Fibroblast of skin of right biceps (primary cell): Measurements from ENCODE around the gene WDR54.
"Not testable (repeated sequence)": the region's sequence is repeated elsewhere in the genome, so short reads cannot be mapped to it uniquely, and the experiment has no call there.

Experiments
- DNase-seq: peaks from one replicate; pipeline ENCODE4 v3.0.0-alpha.2; 2013

WDR54 gene

GRCh38 chr2:74458132-74458937 is 36.8 kb downstream of the WDR54 start, which contains the start of gene WBP1:
Gene WBP1 (plus strand): TSS chr2:74458438. CDS start chr2:74458603, 165 bp downstream.
- DNase-seq: peak; percentile 100

DNA sequence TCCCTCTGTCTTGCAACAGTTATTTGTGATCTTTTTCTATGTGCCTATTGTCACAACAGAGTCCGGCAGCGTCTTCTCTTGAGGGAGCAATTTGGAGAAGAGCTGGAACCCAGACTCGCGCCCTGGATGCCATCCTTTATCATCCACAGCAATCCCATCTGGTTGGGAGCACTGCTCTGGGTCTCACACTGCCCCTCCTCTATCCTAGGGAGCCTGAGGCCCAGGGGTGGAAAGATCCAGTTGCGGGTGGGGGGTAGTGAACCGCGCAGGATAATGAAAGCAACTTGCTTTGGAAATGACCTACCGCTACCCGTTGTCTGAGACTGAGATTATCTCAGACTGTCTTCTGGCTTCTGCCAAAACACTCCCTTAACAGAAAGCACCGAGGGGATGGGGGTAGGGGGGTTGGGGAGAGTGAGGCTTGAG is 37.4 kb downstream of the WDR54 start:
- DNase-seq: no peak

DNA sequence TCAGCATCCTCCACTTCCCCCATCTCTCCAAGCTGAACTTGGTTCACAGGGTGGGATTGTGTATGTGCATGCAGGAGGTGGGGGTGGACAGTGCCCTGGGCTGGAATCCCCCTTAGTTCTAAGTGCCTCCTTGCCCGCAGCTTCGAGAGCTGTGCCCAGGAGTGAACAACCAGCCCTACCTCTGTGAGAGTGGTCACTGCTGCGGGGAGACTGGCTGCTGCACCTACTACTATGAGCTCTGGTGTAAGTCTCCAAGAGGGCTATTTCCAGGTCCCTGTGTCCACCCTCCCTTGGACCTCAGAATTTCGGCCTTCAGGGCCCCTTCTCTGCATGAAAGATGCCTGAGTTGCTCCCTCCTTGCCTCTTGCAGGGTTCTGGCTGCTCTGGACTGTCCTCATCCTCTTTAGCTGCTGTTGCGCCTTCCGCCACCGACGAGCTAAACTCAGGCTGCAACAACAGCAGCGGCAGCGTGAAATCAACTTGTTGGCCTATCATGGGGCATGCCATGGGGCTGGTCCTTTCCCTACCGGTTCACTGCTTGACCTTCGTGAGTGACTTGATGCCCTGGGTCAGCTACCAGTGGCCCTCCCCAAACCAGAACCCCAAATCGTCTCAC is 38.1 kb downstream of the WDR54 start:
- DNase-seq: not testable (repeated sequence)

- not testable (repeated sequence) for DNase-seq
These were observed 38.7 kb downstream of the WDR54 start for GRCh38 chr2:74460187-74460586.

DNA sequence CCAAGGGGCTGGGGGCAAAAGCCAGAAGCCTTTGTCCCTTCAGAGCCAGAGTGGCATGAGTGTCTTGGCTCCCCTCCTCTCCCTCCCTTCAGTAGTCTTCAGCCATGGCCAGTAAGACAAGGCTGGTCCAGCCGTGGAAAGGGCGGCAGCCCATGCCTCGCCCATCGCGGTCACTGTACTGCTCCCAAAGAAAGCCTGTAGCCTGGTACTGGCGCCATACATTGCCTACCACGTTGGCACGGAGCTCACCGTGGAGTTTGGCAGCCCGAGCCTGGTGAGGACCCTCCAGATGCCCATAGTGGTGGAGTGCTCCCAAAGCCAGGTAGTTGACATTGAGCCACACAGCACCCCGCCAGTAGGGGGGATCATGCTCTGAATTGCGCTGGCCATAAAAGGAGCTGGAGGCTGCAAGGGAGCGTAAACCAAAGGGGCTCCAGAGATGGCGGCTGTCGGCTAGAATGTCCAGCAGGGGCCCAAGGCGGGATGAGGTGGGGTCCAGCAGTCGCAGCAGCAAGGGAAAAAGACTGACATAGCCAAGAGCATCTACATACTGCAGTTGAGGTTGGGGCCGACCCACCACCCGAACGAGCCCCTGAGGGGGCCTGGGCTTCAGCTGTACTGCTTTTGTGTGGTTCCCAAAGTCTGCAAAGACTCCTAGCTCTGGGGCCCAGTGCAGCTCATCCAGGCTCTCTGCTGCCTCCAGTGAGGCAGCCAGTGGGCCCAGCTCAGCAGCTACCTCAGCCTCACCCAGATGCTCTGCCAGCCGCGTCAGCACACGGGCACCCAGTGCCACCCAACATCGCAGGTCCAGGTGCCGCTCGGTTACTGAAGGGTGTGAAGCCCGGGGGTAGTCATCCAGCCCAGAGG is 39.9 kb downstream of the WDR54 start:
- no peak for DNase-seq

GRCh38 chr2:74462054-74462785 is 40.7 kb downstream of the WDR54 start:
- DNase-seq: no peak

GRCh38 chr2:74462786-74463105 is 41.2 kb downstream of the WDR54 start:
- DNase-seq: no peak

DNA sequence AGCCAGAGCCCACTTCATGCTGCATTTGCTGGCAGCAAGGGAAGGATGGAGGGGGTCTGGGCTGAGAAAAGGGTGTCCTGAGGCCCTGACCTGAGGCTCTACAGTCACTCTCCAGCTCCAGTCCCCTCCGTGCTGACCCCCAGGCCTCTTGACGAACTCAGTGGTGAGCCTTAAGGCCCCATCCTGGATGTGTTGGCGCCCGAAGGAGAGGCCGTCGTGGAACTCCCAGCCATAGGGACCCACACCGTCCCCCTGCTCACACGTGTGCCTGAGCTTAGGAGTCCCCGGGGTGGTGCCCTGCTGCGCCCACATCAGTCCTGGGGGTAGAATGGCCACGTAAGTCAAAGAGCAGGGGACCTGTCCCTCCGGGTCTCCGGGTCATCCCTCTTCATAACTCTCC is 42.9 kb downstream of the WDR54 start:
- DNase-seq: no peak

- DNase-seq: not testable (repeated sequence)
These were observed 49.2 kb downstream of the WDR54 start for GRCh38 chr2:74470742-74471141.

DNA sequence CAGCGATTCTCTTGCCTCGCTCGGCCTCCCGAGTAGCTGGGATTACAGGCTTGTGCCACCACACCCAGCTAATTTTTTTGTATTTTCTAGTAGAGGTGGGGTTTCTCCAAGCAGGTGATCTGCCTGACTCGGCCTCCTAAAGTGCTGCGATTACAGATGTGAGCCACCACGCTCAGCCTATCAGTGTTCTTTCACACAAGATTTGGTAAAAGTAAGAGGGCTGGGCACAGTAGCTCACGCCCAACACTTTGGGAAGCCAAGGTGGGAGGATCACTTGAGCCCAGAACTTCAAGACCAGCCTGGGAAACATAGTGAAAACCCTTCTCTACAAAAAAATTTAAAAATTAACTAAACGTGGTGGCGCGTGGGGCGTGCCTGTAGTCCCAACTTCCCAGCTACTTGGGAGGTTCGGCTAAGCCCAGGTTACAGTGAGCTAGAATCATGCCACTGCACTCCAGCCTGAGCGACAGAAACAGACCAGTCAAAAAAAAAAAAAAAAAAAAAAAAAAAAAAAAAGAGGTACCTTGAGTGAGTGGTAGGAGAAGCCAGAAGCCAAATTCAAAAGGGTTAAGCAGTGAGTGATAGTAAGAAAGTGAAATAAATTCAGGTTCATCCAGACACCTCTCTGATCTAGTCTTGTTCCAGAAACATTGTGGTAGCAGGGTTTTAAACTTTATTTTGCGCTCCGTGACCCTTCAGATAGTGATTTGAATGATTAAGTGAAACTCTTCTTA is 50.0 kb downstream of the WDR54 start:
- DNase-seq: no peak

DNA sequence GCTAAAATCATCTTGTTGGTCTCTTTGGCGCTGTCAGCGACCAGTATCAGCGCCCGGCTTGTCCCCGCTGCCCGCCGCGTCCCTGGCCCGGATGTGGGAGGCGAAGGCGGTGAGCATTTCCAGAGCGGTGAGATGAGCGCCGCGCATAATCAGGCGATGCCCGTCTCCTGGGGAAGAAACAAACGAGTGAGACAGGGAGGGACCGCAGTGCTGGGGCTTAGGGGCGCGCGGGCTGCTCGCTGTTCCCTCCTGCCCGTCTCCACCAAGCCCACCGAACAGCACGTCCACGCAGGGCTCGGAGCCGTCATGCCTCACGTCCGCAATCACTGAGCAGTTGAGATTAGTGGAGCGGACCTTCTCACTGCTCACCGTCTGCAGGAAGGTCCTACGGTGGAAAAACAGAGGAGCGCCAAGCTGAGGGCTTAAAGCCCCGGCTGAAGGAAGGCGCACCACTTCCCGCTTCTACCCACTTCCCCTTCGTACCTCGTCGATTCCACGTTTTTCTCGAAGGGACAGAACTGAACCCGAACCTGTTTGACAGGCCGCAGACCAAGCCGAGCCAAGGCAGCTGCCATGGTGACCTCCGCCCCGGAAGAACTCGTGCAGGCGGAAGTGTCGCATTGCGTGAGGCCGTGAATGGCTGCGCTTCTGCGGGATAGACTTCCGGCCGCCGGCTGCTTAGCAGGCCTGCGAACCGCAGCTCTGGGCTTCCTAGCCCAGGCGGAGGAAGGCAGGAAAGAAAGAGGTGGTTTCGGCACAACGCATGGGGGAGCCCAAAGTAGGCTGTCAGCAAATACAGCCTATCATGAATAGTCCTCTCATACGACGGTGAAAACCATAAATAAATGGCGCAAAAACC is 50.8 kb downstream of the WDR54 start, which contains the start of gene MRPL53:
TSS of gene MRPL53 (minus strand) at position 595 of the 859 bp plus-strand sequence. CDS start at position 575, 20 bp downstream.
- DNase-seq: peak; percentile 95

- no peak for DNase-seq
These were observed 51.4 kb downstream of the WDR54 start for GRCh38 chr2:74472945-74473258.

DNA sequence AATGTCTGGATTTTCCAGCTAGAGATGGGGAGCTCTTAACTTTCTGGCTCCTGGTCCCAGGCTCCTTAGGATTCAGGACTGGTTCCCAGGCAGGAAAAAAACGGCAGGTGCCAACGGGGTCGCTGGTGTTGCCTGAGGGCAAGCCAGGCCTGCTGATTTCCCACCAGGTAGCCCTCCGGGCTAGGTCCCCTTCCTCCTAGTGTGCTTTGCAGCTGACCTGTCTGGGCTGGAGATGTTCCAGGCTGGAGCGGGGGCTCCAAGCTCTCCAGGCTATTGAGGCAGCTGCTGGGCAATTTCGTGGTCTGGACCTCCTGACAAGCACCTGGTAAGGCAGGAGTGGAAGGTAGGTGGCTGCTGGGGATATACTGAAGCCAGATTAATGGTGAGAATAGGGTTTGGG is 53.0 kb downstream of the WDR54 start:
- DNase-seq: no peak

DNA sequence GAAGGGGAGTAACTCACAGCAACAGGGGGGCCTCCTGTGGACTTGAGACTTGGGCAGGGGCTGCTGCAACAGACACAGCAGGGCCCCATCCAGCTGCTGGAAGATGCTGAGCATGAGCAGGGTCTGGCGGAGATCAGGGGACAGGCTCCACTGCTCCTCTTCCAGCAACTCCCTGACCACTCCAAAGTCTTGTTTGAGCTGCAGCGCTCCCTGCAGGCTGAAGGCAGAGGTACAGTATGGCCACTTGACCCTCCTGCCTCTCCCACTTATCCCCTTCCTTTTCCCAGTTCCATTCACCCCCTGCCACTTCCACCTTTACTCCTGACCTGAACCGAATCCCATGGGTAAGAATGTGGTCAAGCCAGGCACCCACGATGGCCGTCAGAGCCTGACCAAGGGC is 53.4 kb downstream of the WDR54 start:
- DNase-seq: no peak
